Thyroid gland (tissue), 4 donors: Measurements from ENCODE around the gene RPH3AL. TPM values are rescaled to one million over a fixed set of nuclear protein-coding genes. Genes with fewer than 3 reads are reported as not detected.
"Not testable (repeated sequence)": the region's sequence is repeated elsewhere in the genome, so short reads cannot be mapped to it uniquely, and the experiment has no call there.

ENCODE experiments used
- DNase-seq, 2 donors: peaks; one replicate each; pipeline ENCODE4 v3.0.0-alpha.2; 2019
- H3K27ac ChIP-seq, 3 donors: fragments of 200-600 bp; sonication (generic); 1 replicate in 2 of 3; 2 replicates in 1 of 3; pipeline ENCODE4 v1.5.1; 2016 to 2019; ENCODE audit warnings: mild to moderate bottlenecking in 1 of 3, moderate library complexity in 1 of 3
- H3K27me3 ChIP-seq: fragments of 200-600 bp; sonication (generic); one replicate; pipeline ENCODE4 v1.5.1; 2019
- H3K36me3 ChIP-seq, 2 donors: fragments of 200-600 bp; sonication (generic); one replicate each; pipeline ENCODE4 v1.5.1; 2016 to 2019
- H3K4me1 ChIP-seq, 2 donors: fragments of 200-600 bp; sonication (generic); one replicate each; pipeline ENCODE4 v1.5.1; 2017 to 2019
- H3K4me3 ChIP-seq, 3 donors: fragments of 200-600 bp; sonication (generic); replicated peaks in 1 of 3; 1 replicate in 2 of 3; 2 replicates in 1 of 3; pipeline ENCODE4 v1.5.1; 2016; ENCODE audit warnings: mild to moderate bottlenecking in 1 of 3
- H3K9me3 ChIP-seq: fragments of 200-600 bp; sonication (generic); one replicate; pipeline ENCODE4 v1.5.1; 2017
- POLR2A ChIP-seq, 2 donors: fragments of 450-650 bp; IDR thresholded peaks; one replicate each; pipeline ENCODE4 v1.6.1; 2017; ENCODE audit warnings: antibody characterized with exemption in 2 of 2, mild to moderate bottlenecking in 2 of 2, moderate library complexity in 1 of 2
- WGBS, 2 donors: methylation state at CpG; one replicate each; pipeline ENCODE4 v1.1.5; 2017; 5-methylcytosine and 5-hydroxymethylcytosine counted together
- intact Hi-C: fragments of 100-400 bp; cut with DNase I; formaldehyde crosslinking; loops from one replicate; pipeline ENCODE4 v1.15.1; 2023
- total RNA-seq, 4 donors: library from RNA; depleted of rRNA; stranded (reverse); fragments of >200 nt; gene quantifications; one replicate each; pipeline ENCODE4 v1.2.3, GENCODE V29; 2016
- TF ChIP-seq, protein P1 (sequence below), 6 experiments: fragments of 200-600 bp in 3 of 6; fragments of 450-650 bp in 3 of 6; sonication (generic) in 3 of 6; IDR thresholded peaks; one replicate each; pipeline ENCODE4 v1.5.1; 2016 to 2019; ENCODE audit warnings: antibody characterized with exemption in 6 of 6, mild to moderate bottlenecking in 2 of 6, inconsistent platforms in 1 of 6, moderate library complexity in 1 of 6

The RPH3AL gene
- total RNA-seq, 4 donors from 2014 or later = 19.1 to 47.7 (median 42.5) TPM

DNA sequence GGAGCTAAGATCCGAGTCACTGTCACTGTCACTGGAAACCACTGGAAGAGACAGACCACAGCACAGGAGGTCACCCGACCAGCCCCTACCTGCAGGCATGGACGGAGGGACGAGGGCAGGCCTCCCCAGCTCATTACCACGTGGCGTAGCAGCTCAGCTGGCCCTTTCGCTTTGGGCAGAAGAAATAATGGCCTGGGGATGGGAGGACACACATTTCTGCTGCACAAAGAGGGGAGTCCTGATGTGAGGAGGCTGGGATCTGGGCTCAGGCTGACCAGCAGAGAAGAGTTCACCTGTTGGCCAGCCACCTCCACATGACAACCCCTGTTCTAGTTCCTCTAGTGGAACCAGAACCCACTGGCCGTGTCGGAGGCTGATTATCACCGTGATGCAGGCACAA, 132.9 kb downstream of the RPH3AL start:
- DNase-seq = no peak
- Histone ChIP-seq H3K36me3 (no peaks in the 10 kb centered on the region), H3K27ac (no peak overlapping the region), H3K4me1 (peaks cover 0 to 4% of the 10 kb centered on the region in 2 donors), H3K4me3 (no peak overlapping the region), H3K9me3 (no peaks in the 10 kb centered on the region), H3K27me3 (no peaks in the 10 kb centered on the region)
- no peak for TF ChIP-seq POLR2A (IDR thresholded peaks at IDR 0.05)
- TF ChIP-seq, protein P1, sequence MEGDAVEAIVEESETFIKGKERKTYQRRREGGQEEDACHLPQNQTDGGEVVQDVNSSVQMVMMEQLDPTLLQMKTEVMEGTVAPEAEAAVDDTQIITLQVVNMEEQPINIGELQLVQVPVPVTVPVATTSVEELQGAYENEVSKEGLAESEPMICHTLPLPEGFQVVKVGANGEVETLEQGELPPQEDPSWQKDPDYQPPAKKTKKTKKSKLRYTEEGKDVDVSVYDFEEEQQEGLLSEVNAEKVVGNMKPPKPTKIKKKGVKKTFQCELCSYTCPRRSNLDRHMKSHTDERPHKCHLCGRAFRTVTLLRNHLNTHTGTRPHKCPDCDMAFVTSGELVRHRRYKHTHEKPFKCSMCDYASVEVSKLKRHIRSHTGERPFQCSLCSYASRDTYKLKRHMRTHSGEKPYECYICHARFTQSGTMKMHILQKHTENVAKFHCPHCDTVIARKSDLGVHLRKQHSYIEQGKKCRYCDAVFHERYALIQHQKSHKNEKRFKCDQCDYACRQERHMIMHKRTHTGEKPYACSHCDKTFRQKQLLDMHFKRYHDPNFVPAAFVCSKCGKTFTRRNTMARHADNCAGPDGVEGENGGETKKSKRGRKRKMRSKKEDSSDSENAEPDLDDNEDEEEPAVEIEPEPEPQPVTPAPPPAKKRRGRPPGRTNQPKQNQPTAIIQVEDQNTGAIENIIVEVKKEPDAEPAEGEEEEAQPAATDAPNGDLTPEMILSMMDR (IDR thresholded peaks at IDR 0.05) = no peak
- intact Hi-C loops = no loop called here
- WGBS, 2 donors = 89 to 91% methylated on average over 9 to 10 of the region's 10 CpGs

GRCh38 chr17:218432-219110, 134.0 kb downstream of the RPH3AL start:
- no peaks in the 10 kb centered on the region for H3K36me3 ChIP-seq
- H3K27ac ChIP-seq = no peak overlapping the region
- DNase-seq = no peak
- 80% methylated on average over 8 of the region's 8 CpGs for WGBS, 2 donors
- H3K27me3 ChIP-seq = no peaks in the 10 kb centered on the region
- H3K4me1 ChIP-seq = peaks cover 0 to 4% of the 10 kb centered on the region in 2 donors
- TF ChIP-seq, protein P1 (IDR thresholded peaks at IDR 0.05) = no peak
- no peak for TF ChIP-seq POLR2A (IDR thresholded peaks at IDR 0.05)
- H3K9me3 ChIP-seq = no peaks in the 10 kb centered on the region
- no peak overlapping the region for H3K4me3 ChIP-seq
- intact Hi-C loops = no loop called here

GRCh38 chr17:216625-217024, 136.0 kb downstream of the RPH3AL start:
- TF ChIP-seq, protein P1 (IDR thresholded peaks at IDR 0.05) = no peak
- no peak for TF ChIP-seq POLR2A (IDR thresholded peaks at IDR 0.05)
- no peak overlapping the region for H3K27ac ChIP-seq
- H3K27me3 ChIP-seq = no peaks in the 10 kb centered on the region
- WGBS, 2 donors = 41 to 46% methylated on average over 2 of the region's 2 CpGs
- no peak overlapping the region for H3K4me3 ChIP-seq
- H3K36me3 ChIP-seq = no peaks in the 10 kb centered on the region
- no peaks in the 10 kb centered on the region for H3K9me3 ChIP-seq
- DNase-seq = no peak
- peaks cover 0 to 4% of the 10 kb centered on the region in 2 donors for H3K4me1 ChIP-seq
- intact Hi-C loops = no loop called here

GRCh38 chr17:215563-216478, 136.8 kb downstream of the RPH3AL start:
- 71 to 82% methylated on average over 8 to 15 of the region's 29 CpGs for WGBS, 2 donors
- H3K4me3 ChIP-seq, H3K36me3 ChIP-seq, DNase-seq, H3K4me1 ChIP-seq, intact Hi-C loops, H3K27ac ChIP-seq, H3K27me3 ChIP-seq, H3K9me3 ChIP-seq: not testable (repeated sequence)

- DNase-seq = no peak
- TF ChIP-seq POLR2A (IDR thresholded peaks at IDR 0.05) = no peak
- TF ChIP-seq, protein P1 (IDR thresholded peaks at IDR 0.05) = no peak
- H3K9me3 ChIP-seq = no peaks in the 10 kb centered on the region
- no peak overlapping the region for H3K4me3 ChIP-seq
- H3K27me3 ChIP-seq = no peaks in the 10 kb centered on the region
- H3K4me1 ChIP-seq = peaks cover 0 to 4% of the 10 kb centered on the region in 2 donors
- intact Hi-C loops = no loop called here
- H3K36me3 ChIP-seq = no peaks in the 10 kb centered on the region
- WGBS, 2 donors = 79 to 89% methylated on average over 6 of the region's 10 CpGs
- H3K27ac ChIP-seq = no peak overlapping the region
Observed at GRCh38 chr17:214881-215331, 137.7 kb downstream of the RPH3AL start.
